K562 (cell line): Measurements from ENCODE around the gene DCTN1. TPM values are rescaled to one million over a fixed set of nuclear protein-coding genes. Genes with fewer than 3 reads are reported as not detected.

Experiments
- ATAC-seq: fragments of 200-7000 bp; cut with Tn5 transposase; 3 replicates; pipeline ENCODE4 v1.9.1; 2020; ENCODE audit warnings: moderate library complexity
- BruUV-seq: library from RNA; stranded (reverse); fragments of 400-500 nt; replicated peaks from 2 replicates; lab custom pipeline; 2021; lab: Mats Ljungman, UMichigan
- CTCF ChIA-PET: fragments of 300-600 bp; formaldehyde crosslinking; extraction: SDS; loops from one replicate; lab custom pipeline; 2021; ENCODE audit warnings: low intra/inter-chr PET ratio; lab: Yijun Ruan, JAX
- POLR2A ChIA-PET: fragments of 300-600, 350-650 bp; sonication (Branson Sonifier 250); formaldehyde crosslinking; extraction: SDS; loops from one replicate; lab custom pipeline; 2021; ENCODE audit warnings: antibody characterized with exemption, inconsistent platforms; lab: Yijun Ruan, JAX
- DNase-seq, 4 experiments: peaks; one replicate each; pipeline versions ENCODE4 v3.0.0 to v3.0.0-alpha.2; 2011 to 2018; ENCODE audit warnings: low spot score in 3 of 4, mixed read lengths in 3 of 4; ENCODE audit errors: extremely low read depth in 1 of 4
- FAIRE-seq: peaks from 2 replicates; lab custom pipeline; 2011; peaks lifted over from hg19 to GRCh38; lab: Jason Lieb, UNC
- H2AFZ ChIP-seq: 2 replicates; pipeline ENCODE4 v1.6.0; 2011; ENCODE audit warnings: low read depth, low read length, control low read depth, inconsistent platforms
- H3K27ac ChIP-seq: fragments of 200-600 bp; 3 replicates; pipeline ENCODE4 v1.8.0; 2011; ENCODE audit warnings: low read depth, mild to moderate bottlenecking, control low read depth, inconsistent platforms, low read length, moderate library complexity, mixed read lengths; ENCODE audit errors: extremely low read depth
- H3K27me3 ChIP-seq, 2 experiments: fragments of 300-600 bp in 1 of 2; 2 replicates in 1 of 2; 3 replicates in 1 of 2; pipeline versions ENCODE4 v1.6.0 to v1.8.0; 2011; ENCODE audit warnings: inconsistent platforms in 2 of 2, low read length in 2 of 2, mild to moderate bottlenecking in 1 of 2, mixed read lengths in 1 of 2, moderate library complexity in 1 of 2; ENCODE audit not compliant: control insufficient read depth in 2 of 2, insufficient read depth in 2 of 2
- H3K36me3 ChIP-seq: fragments of 300-600 bp; 3 replicates; pipeline ENCODE4 v1.8.0; 2011; ENCODE audit warnings: mild to moderate bottlenecking, low read length, inconsistent platforms; ENCODE audit not compliant: control insufficient read depth, insufficient read depth
- H3K4me1 ChIP-seq, 2 experiments: fragments of 200-600 bp in 1 of 2; replicated peaks in 1 of 2; 2 replicates in 1 of 2; 3 replicates in 1 of 2; pipeline versions ENCODE4 v1.5.1 to v1.8.0; 2011; ENCODE audit warnings: inconsistent platforms in 2 of 2, low read length in 2 of 2, mild to moderate bottlenecking in 1 of 2, mixed read lengths in 1 of 2, moderate library complexity in 1 of 2; ENCODE audit not compliant: control insufficient read depth in 2 of 2, insufficient read depth in 2 of 2
- H3K4me2 ChIP-seq: 2 replicates; pipeline ENCODE4 v1.6.1; 2011; ENCODE audit warnings: low read length, control low read depth, inconsistent platforms, mixed read lengths; ENCODE audit not compliant: insufficient read depth
- H3K4me3 ChIP-seq: fragments of 200-600 bp; sonication (generic), shearing (Covaris generic); 2 replicates; pipeline ENCODE4 v1.5.1; 2016; ENCODE audit warnings: control low read depth, inconsistent platforms
- H3K79me2 ChIP-seq: fragments of 200-600 bp; 3 replicates; pipeline ENCODE4 v1.8.0; 2011; ENCODE audit warnings: low read length, inconsistent platforms; ENCODE audit not compliant: control insufficient read depth, insufficient read depth
- H3K9ac ChIP-seq, 2 experiments: 2 replicates each; pipeline versions ENCODE4 v1.6.0 to v1.6.1; 2011; ENCODE audit warnings: low read depth in 2 of 2, low read length in 2 of 2, control low read depth in 1 of 2, inconsistent platforms in 1 of 2, mild to moderate bottlenecking in 1 of 2, mixed read lengths in 1 of 2; ENCODE audit not compliant: insufficient read depth in 1 of 2
- H3K9me1 ChIP-seq: one replicate; pipeline ENCODE4 v1.6.0; 2011; ENCODE audit warnings: inconsistent platforms, mild to moderate bottlenecking, low read length, moderate library complexity; ENCODE audit not compliant: control insufficient read depth, insufficient read depth
- H3K9me3 ChIP-seq: replicated peaks from 2 replicates; pipeline ENCODE4 v1.5.1; 2011; ENCODE audit warnings: low read depth, low read length, inconsistent platforms; ENCODE audit not compliant: control insufficient read depth, insufficient read depth
- H4K20me1 ChIP-seq: replicated peaks from 2 replicates; pipeline ENCODE4 v1.6.1; 2011; ENCODE audit warnings: low read length, inconsistent platforms, mixed read lengths; ENCODE audit not compliant: control insufficient read depth, insufficient read depth
- BACH1 ChIP-seq: fragments of 200-800 bp; sonication (Bioruptor generic); IDR thresholded peaks from 2 replicates; pipeline ENCODE4 v1.6.1; 2016; ENCODE audit warnings: missing genetic modification characterization, missing compliant biosample characterization
- BRF1 ChIP-seq: IDR thresholded peaks from 3 replicates; pipeline ENCODE4 v1.6.1; 2011; ENCODE audit warnings: borderline replicate concordance, mild to moderate bottlenecking; ENCODE audit not compliant: insufficient read length; ENCODE audit errors: extremely low read depth
- CREM ChIP-seq: IDR thresholded peaks from 2 replicates; pipeline ENCODE4 v1.6.1; 2014; ENCODE audit warnings: antibody characterized with exemption, low read depth
- POLR3G ChIP-seq: IDR thresholded peaks from 2 replicates; pipeline ENCODE4 v1.6.1; 2011; ENCODE audit not compliant: insufficient read length, insufficient replicate concordance; ENCODE audit errors: extremely low read depth
- PURB ChIP-seq: sonication (generic); formaldehyde crosslinking; IDR thresholded peaks from 2 replicates; pipeline ENCODE4 v1.9.0; 2021; ENCODE audit warnings: low read depth, mild to moderate bottlenecking, missing genetic modification reagents
- SRSF9 ChIP-seq: fragments of 200-400 bp; formaldehyde crosslinking; IDR thresholded peaks from 2 replicates; pipeline ENCODE4 v1.6.1; 2017; ENCODE audit warnings: low read depth, low read length, borderline replicate concordance
- XRCC5 ChIP-seq: fragments of 200-400 bp; formaldehyde crosslinking; IDR thresholded peaks from 2 replicates; pipeline ENCODE4 v1.6.1; 2017; ENCODE audit warnings: low read depth, mild to moderate bottlenecking, low read length
- ZNF143 ChIP-seq: sonication (generic); formaldehyde crosslinking; IDR thresholded peaks from 2 replicates; pipeline ENCODE4 v1.9.0; 2022; ENCODE audit warnings: mild to moderate bottlenecking, missing genetic modification reagents
- ZNF398 ChIP-seq: fragments of 250-450 bp; sonication (Bioruptor Pico); IDR thresholded peaks from 2 replicates; pipeline ENCODE4 v1.8.0; 2021; ENCODE audit warnings: moderate library complexity, mild to moderate bottlenecking, inconsistent platforms
- ZNF740 ChIP-seq, 3 experiments: fragments of 200-800 bp in 1 of 3; sonication (Bioruptor generic) in 1 of 3; sonication (generic) in 1 of 3; formaldehyde crosslinking in 1 of 3; IDR thresholded peaks; 2 replicates each; pipeline versions ENCODE4 v1.6.1 to v1.8.0; 2016 to 2022; ENCODE audit warnings: mild to moderate bottlenecking in 2 of 3, missing compliant biosample characterization in 2 of 3, missing genetic modification characterization in 2 of 3, missing genetic modification reagents in 1 of 3
- WGBS: fragments of 100-300 bp; shearing (Covaris generic); methylation state at CpG from one replicate; pipeline ENCODE4 v1.1.6; 2016; ENCODE audit warnings: low coverage, mixed read lengths; ENCODE audit not compliant: insufficient coverage; ENCODE audit errors: missing lambda C conversion rate; 5-methylcytosine and 5-hydroxymethylcytosine counted together
- in situ Hi-C: fragments of 300-500 bp; cut with MboI; formaldehyde crosslinking; loops from 4 replicates; pipeline ENCODE4 v1.15.0; 2018; ENCODE audit warnings: inconsistent platforms, mixed read lengths
- intact Hi-C: fragments of 100-400 bp; cut with micrococcal nuclease; formaldehyde crosslinking; loops from 2 replicates; pipeline ENCODE4 v1.14.2; 2022
- polyA plus RNA-seq, 8 experiments: library from polyadenylated mRNA; depleted of rRNA in 4 of 8; stranded (reverse) in 5 of 8; unstranded in 3 of 8; fragments of >200 nt; fragmentation: Nextera tagmentation in 2 of 8; fragmentation: Illumina TruSeq in 1 of 8; extraction: Ambion mirVana in 2 of 8; extraction: Trizol in 1 of 8; gene quantifications; 2 replicates each; pipeline versions ENCODE4 v1.2.1 to v1.2.3, GENCODE V29; 2011 to 2014; ENCODE audit warnings: inconsistent platforms in 1 of 8, missing spikeins in 1 of 8
- total RNA-seq, 7 experiments: library from RNA; depleted of rRNA in 6 of 7; stranded (reverse); fragments of >200 nt in 6 of 7; fragmentation: Illumina TruSeq in 2 of 7; extraction: Trizol in 2 of 7; gene quantifications; 2 replicates each; pipeline versions ENCODE4 v1.2.1 to v1.2.3, GENCODE V29; 2011 to 2021; ENCODE audit warnings: low replicate concordance in 1 of 7
- TF ChIP-seq, protein P1 (sequence below): sonication (generic); formaldehyde crosslinking; IDR thresholded peaks from 2 replicates; pipeline ENCODE4 v1.8.0; 2022; ENCODE audit warnings: mild to moderate bottlenecking, missing genetic modification reagents, borderline replicate concordance

Gene DCTN1
- total and polyA plus RNA-seq, 9 of the 15 experiments (the other 6 are each of a cell fraction or from before 2014, with no cell fraction given) = 23.9 to 71.7 (median 45.0) TPM

DNA sequence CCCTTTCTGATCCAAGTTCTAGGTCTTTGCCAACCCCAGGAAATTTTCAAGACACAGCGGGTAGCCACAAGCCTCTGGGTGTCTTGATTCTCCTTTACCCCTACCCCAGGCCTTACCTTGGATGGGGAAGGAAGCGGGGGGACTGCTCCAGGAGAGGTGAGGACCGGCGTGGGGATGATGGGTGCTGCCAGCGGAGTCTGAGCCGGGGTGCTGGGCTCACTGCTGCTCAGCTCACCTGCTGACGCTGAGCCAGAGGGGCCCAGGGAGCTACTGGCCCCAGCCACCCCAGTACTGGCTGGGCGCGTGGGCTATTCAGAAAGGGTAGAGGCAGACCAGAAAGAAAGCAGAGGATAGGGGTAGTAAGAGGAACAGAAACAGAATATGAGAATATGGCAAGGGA, 8.7 kb downstream of the DCTN1 start:
- Histone ChIP-seq H4K20me1 (no peaks in the 10 kb centered on the region; the same call in 1 of the 2 replicates), H3K27ac (no peak overlapping the region), H3K9me3 (no peaks in the 10 kb centered on the region), H3K4me1 (peaks cover 4 to 15% of the 10 kb centered on the region in 2 experiments; a peak in 3 of 5 replicates), H3K4me3 (no peak overlapping the region), H3K27me3 (no peaks in the 10 kb centered on the region), H3K9me1 (no peaks in the 10 kb centered on the region), H2AFZ (no peak overlapping the region), H3K4me2 (no peak overlapping the region), H3K36me3 (peaks cover 50% of the 10 kb centered on the region), H3K9ac (no peak overlapping the region), H3K79me2 (no peaks in the 10 kb centered on the region)
- DNase-seq (no peak), FAIRE-seq (no peak), ATAC-seq (no peak)
- 88% methylated on average over 8 of the region's 9 CpGs for WGBS
- no peak for TF ChIP-seq CREM
- no peak for TF ChIP-seq BRF1
- no peak for TF ChIP-seq BACH1
- no peak for TF ChIP-seq SRSF9
- no TSS peak for BruUV-seq
- ChIA-PET POLR2A (no interaction called here), CTCF (no interaction called here)
- in situ Hi-C loops = no loop called here
- intact Hi-C loops = no loop called here

DNA sequence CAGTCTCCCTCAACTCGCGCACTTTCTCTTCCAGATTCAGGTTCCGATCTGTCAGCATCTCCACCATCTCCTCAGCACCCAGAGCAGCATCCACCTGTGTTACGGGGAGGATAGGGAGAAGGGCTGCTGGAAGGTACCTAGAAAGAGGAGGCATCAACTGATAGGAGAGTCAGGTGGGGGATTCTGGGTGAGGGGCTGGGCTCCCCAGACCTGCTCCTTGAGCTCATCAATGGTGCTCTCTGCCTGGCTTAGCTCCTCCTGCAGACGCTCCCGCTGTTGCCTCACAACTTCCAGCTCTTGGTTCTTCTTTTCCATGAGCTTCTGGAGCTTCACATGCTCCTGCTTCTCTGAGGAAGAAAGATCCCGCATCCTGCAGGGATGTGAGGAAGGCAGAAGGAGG, 10.1 kb downstream of the DCTN1 start:
- intact Hi-C loops (no loop called here), in situ Hi-C loops (no loop called here)
- Histone ChIP-seq H3K9me1 (no peaks in the 10 kb centered on the region), H2AFZ (no peak overlapping the region), H3K4me3 (no peak overlapping the region), H3K9ac (no peak overlapping the region), H3K9me3 (no peaks in the 10 kb centered on the region), H3K36me3 (peaks cover 61% of the 10 kb centered on the region), H3K4me2 (no peak overlapping the region), H3K27ac (no peak overlapping the region), H3K27me3 (no peaks in the 10 kb centered on the region), H3K79me2 (no peaks in the 10 kb centered on the region), H4K20me1 (no peaks in the 10 kb centered on the region), H3K4me1 (peaks cover 4 to 15% of the 10 kb centered on the region in 2 experiments; a peak in 3 of 5 replicates)
- CTCF ChIA-PET = no interaction called here
- WGBS = 97% methylated on average over 7 of the region's 7 CpGs
- POLR2A ChIA-PET = interaction anchor here (0.9 kb wide), 2 partner anchors 9 to 15 kb away, joined by 3 to 4 read pairs; no protein-coding TSS in a partner anchor
- ATAC-seq = no peak
- no TSS peak for BruUV-seq
- FAIRE-seq = no peak
- DNase-seq = no peak
- TF ChIP-seq ZNF398 (no peak), PURB (no peak), ZNF143 (no peak), POLR3G (no peak), XRCC5 (no peak), ZNF740 (CRISPR knock-in tag; IDR thresholded peaks at IDR 0.05) (no peak), ZNF740 (tag; IDR thresholded peaks at IDR 0.05) (no peak)
- TF ChIP-seq, protein P1, sequence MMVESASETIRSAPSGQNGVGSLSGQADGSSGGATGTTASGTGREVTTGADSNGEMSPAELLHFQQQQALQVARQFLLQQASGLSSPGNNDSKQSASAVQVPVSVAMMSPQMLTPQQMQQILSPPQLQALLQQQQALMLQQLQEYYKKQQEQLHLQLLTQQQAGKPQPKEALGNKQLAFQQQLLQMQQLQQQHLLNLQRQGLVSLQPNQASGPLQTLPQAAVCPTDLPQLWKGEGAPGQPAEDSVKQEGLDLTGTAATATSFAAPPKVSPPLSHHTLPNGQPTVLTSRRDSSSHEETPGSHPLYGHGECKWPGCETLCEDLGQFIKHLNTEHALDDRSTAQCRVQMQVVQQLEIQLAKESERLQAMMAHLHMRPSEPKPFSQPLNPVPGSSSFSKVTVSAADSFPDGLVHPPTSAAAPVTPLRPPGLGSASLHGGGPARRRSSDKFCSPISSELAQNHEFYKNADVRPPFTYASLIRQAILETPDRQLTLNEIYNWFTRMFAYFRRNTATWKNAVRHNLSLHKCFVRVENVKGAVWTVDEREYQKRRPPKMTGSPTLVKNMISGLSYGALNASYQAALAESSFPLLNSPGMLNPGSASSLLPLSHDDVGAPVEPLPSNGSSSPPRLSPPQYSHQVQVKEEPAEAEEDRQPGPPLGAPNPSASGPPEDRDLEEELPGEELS (CRISPR knock-in tag) = no peak
